ENCODE data around the gene RNU6-1.

DNA sequence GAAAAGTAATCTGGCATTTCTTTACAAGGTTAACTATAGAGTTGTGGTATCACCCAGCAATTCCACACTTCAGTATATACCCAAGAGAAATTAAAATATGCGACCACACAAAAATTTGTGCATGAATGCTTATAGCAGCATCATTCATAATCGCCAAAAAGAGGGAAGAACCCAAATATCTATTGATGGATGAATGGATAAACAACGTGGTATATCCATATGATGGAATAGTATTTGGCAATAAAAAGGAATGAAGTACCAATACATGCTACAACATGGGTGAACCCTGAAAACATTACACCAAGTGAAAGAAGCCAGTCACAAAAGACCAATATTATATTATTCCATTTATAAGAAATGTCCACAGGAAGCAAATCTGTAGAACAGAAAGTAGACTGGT, 23.2 kb downstream of the RNU6-1 start:
- TF ChIP-seq, protein P1, sequence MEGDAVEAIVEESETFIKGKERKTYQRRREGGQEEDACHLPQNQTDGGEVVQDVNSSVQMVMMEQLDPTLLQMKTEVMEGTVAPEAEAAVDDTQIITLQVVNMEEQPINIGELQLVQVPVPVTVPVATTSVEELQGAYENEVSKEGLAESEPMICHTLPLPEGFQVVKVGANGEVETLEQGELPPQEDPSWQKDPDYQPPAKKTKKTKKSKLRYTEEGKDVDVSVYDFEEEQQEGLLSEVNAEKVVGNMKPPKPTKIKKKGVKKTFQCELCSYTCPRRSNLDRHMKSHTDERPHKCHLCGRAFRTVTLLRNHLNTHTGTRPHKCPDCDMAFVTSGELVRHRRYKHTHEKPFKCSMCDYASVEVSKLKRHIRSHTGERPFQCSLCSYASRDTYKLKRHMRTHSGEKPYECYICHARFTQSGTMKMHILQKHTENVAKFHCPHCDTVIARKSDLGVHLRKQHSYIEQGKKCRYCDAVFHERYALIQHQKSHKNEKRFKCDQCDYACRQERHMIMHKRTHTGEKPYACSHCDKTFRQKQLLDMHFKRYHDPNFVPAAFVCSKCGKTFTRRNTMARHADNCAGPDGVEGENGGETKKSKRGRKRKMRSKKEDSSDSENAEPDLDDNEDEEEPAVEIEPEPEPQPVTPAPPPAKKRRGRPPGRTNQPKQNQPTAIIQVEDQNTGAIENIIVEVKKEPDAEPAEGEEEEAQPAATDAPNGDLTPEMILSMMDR (IDR thresholded peaks at IDR 0.05; ENCODE audit: poor library complexity), result no peak
- no peak for TF ChIP-seq EZH2 (IDR thresholded peaks at IDR 0.05; ENCODE audit: borderline replicate concordance)
- no peak for TF ChIP-seq EZH2phosphoT487 (IDR thresholded peaks at IDR 0.05; ENCODE audit: low read depth, severe bottlenecking, unreplicated experiment)
